OCI-LY7 (cell line): ENCODE results near the gene SPACA9. TPM values are rescaled to one million over a fixed set of nuclear protein-coding genes. Genes with fewer than 3 reads are reported as not detected.

Experiments
- BruUV-seq: library from RNA; stranded (reverse); fragments of 400-500 nt; replicated peaks from 2 replicates; lab custom pipeline; 2021; lab: Mats Ljungman, UMichigan
- CTCF ChIA-PET: fragments of 300-600 bp; sonication (Branson Sonifier 250); formaldehyde crosslinking; loops from one replicate; lab custom pipeline; 2022; ENCODE audit warnings: antibody characterized with exemption; ENCODE audit not compliant: unreplicated experiment; lab: Charles Lee
- POLR2A ChIA-PET: fragments of 300-600 bp; sonication (Branson Sonifier 250); formaldehyde crosslinking; loops from one replicate; lab custom pipeline; 2022; ENCODE audit warnings: antibody characterized with exemption; lab: Charles Lee
- DNase-seq: peaks from one replicate; pipeline ENCODE4 v3.0.0-alpha.2; 2015; ENCODE audit warnings: low spot score
- H2AFZ ChIP-seq: fragments of 200-600 bp; sonication (generic), shearing (Covaris generic); 2 replicates; pipeline ENCODE4 v1.6.1; 2014; ENCODE audit warnings: mild to moderate bottlenecking, antibody characterized with exemption, low read length, moderate library complexity
- H3K27ac ChIP-seq: fragments of 200-600 bp; sonication (generic); 2 replicates; pipeline ENCODE4 v1.5.1; 2014; ENCODE audit warnings: mixed run types, low read depth, mild to moderate bottlenecking, moderate library complexity, low read length, inconsistent platforms; ENCODE audit not compliant: poor library complexity, severe bottlenecking
- H3K36me3 ChIP-seq: fragments of 200-600 bp; sonication (generic); 2 replicates; pipeline ENCODE4 v1.6.1; 2014; ENCODE audit warnings: mild to moderate bottlenecking, antibody characterized with exemption, low read length, moderate library complexity, mixed read lengths; ENCODE audit not compliant: insufficient read depth
- H3K4me1 ChIP-seq: fragments of 200-600 bp; sonication (generic); 2 replicates; pipeline ENCODE4 v1.5.1; 2014; ENCODE audit warnings: mild to moderate bottlenecking, low read length; ENCODE audit not compliant: insufficient read depth, poor library complexity, severe bottlenecking
- H3K4me2 ChIP-seq: fragments of 200-600 bp; sonication (generic); 2 replicates; pipeline ENCODE4 v1.6.1; 2014; ENCODE audit warnings: mild to moderate bottlenecking, low read length
- H3K4me3 ChIP-seq: fragments of 200-600 bp; sonication (generic); 2 replicates; pipeline ENCODE4 v1.5.1; 2014; ENCODE audit warnings: mild to moderate bottlenecking, low read depth, low read length; ENCODE audit not compliant: poor library complexity, severe bottlenecking
- H3K79me2 ChIP-seq: fragments of 200-600 bp; sonication (generic); 2 replicates; pipeline ENCODE4 v1.6.1; 2016; ENCODE audit warnings: low read depth, mild to moderate bottlenecking, low read length, moderate library complexity, mixed read lengths; ENCODE audit not compliant: insufficient read depth
- H3K9me2 ChIP-seq: fragments of 200-600 bp; sonication (generic); 2 replicates; pipeline ENCODE4 v1.6.1; 2016; ENCODE audit warnings: mild to moderate bottlenecking, low read length, mixed read lengths; ENCODE audit not compliant: insufficient read depth
- H3K9me3 ChIP-seq: fragments of 200-600 bp; sonication (generic); 2 replicates; pipeline ENCODE4 v1.6.1; 2014; ENCODE audit warnings: mild to moderate bottlenecking, mixed run types, low read length, mixed read lengths
- H4K20me1 ChIP-seq: fragments of 200-600 bp; sonication (generic); 2 replicates; pipeline ENCODE4 v1.6.1; 2014; ENCODE audit warnings: mild to moderate bottlenecking, antibody characterized with exemption, low read length, moderate library complexity, mixed read lengths; ENCODE audit not compliant: insufficient read depth
- CTCF ChIP-seq: fragments of 200-600 bp; sonication (generic); conservative IDR thresholded peaks from 2 replicates; pipeline ENCODE4 v1.5.1; 2014; ENCODE audit warnings: mild to moderate bottlenecking, antibody characterized with exemption, low read length, moderate library complexity, mixed read lengths
- EZH2phosphoT487 ChIP-seq: fragments of 200-600 bp; sonication (generic); IDR thresholded peaks from 2 replicates; pipeline ENCODE4 v1.6.1; 2018; ENCODE audit warnings: low read depth, borderline replicate concordance, mild to moderate bottlenecking, mixed run types, antibody characterized with exemption, low read length, moderate library complexity, mixed read lengths
- intact Hi-C: fragments of 100-400 bp; cut with micrococcal nuclease; formaldehyde crosslinking; loops from one replicate; pipeline ENCODE4 v1.10.0; 2022; ENCODE audit not compliant: unreplicated experiment
- total RNA-seq, 2 experiments: library from RNA; depleted of rRNA in 1 of 2; stranded (reverse); fragments of >200 nt in 1 of 2; shearing (Covaris generic) in 1 of 2; gene quantifications; 2 replicates each; pipeline ENCODE4 v1.2.3, GENCODE V29; 2014 to 2022

Gene SPACA9
- total RNA-seq, 2 experiments from 2014 or later: 1.1 to 5.7 TPM

- CTCF ChIA-PET: no interaction called here
- BruUV-seq: no TSS peak
These were observed 32.4 kb upstream of the SPACA9 start for GRCh38 chr9:132846109-132846917.

GRCh38 chr9:132846918-132847515, 31.7 kb upstream of the SPACA9 start:
- DNase-seq: no peak
- BruUV-seq: no TSS peak
- H3K4me2 ChIP-seq: no peak overlapping the region
- H3K36me3 ChIP-seq: no peaks in the 10 kb centered on the region
- ChIA-PET CTCF (no interaction called here), POLR2A (no interaction called here)
- no peaks in the 10 kb centered on the region for H4K20me1 ChIP-seq
- H3K4me3 ChIP-seq: no peak overlapping the region
- no peak overlapping the region for H3K27ac ChIP-seq
- H3K9me2 ChIP-seq: no peaks in the 10 kb centered on the region
- no peak overlapping the region for H2AFZ ChIP-seq
- intact Hi-C loops: no loop called here
- no peaks in the 10 kb centered on the region for H3K79me2 ChIP-seq
- no peaks in the 10 kb centered on the region for H3K4me1 ChIP-seq
- TF ChIP-seq EZH2phosphoT487: no peak
- no peak for TF ChIP-seq CTCF
- no peaks in the 10 kb centered on the region for H3K9me3 ChIP-seq

More at GRCh38 chr9:132846109-132846917, 32.4 kb upstream of the SPACA9 start:
- Histone ChIP-seq H3K4me3 (no peak overlapping the region), H3K4me2 (no peak overlapping the region), H3K4me1 (no peaks in the 10 kb centered on the region), H4K20me1 (no peaks in the 10 kb centered on the region), H3K27ac (no peak overlapping the region), H2AFZ (no peak overlapping the region), H3K9me3 (no peaks in the 10 kb centered on the region), H3K9me2 (no peaks in the 10 kb centered on the region), H3K79me2 (no peaks in the 10 kb centered on the region), H3K36me3 (no peaks in the 10 kb centered on the region)
- intact Hi-C loops: no loop called here
- no peak for DNase-seq
- TF ChIP-seq EZH2phosphoT487 (no peak), CTCF (no peak)
- POLR2A ChIA-PET: no interaction called here
